H1 (cell line): ENCODE results near the gene NFATC1. TPM values are rescaled to one million over a fixed set of nuclear protein-coding genes. Genes with fewer than 3 reads are reported as not detected.

Experiments used
- EZH2 ChIP-seq: fragments of 200-600 bp; sonication (generic); IDR thresholded peaks from 2 replicates; pipeline ENCODE4 v1.7.1; 2012; ENCODE audit warnings: low read depth, mild to moderate bottlenecking, moderate library complexity, low read length, inconsistent platforms; ENCODE audit not compliant: severe bottlenecking
- GTF2F1 ChIP-seq: IDR thresholded peaks from 2 replicates; pipeline ENCODE4 v1.6.1; 2012; ENCODE audit warnings: low read depth, low read length, improper control_type of control experiment, borderline replicate concordance
- SIN3A ChIP-seq, 2 experiments: IDR thresholded peaks in 1 of 2; conservative IDR thresholded peaks in 1 of 2; 2 replicates each; pipeline ENCODE4 v1.6.1; 2011 to 2012; ENCODE audit warnings: low read length in 2 of 2, improper control_type of control experiment in 1 of 2, low read depth in 1 of 2, mild to moderate bottlenecking in 1 of 2
- SIRT6 ChIP-seq: IDR thresholded peaks from one replicate; pipeline ENCODE4 v1.7.1; 2012; ENCODE audit warnings: low read length, inconsistent platforms
- TBP ChIP-seq: IDR thresholded peaks from 2 replicates; pipeline ENCODE4 v1.6.1; 2011; ENCODE audit warnings: low read depth, low read length, improper control_type of control experiment
- polyA plus RNA-seq, 7 experiments: library from polyadenylated mRNA; depleted of rRNA in 3 of 7; stranded (reverse) in 5 of 7; unstranded in 2 of 7; fragments of >200 nt in 5 of 7; fragments of 200-250 nt in 2 of 7; gene quantifications; 1 replicate in 5 of 7; 2 replicates in 1 of 7; 4 replicates in 1 of 7; pipeline versions ENCODE4 v1.2.1 to v1.2.3, GENCODE V29; 2011 to 2013; ENCODE audit warnings: missing spikeins in 2 of 7, mixed read lengths in 2 of 7
- total RNA-seq: library from RNA; stranded (reverse); fragmentation: NEBNext Ultra II Directional; extraction: Animal tissue kit (Norgen Biotek cat#: 25700); gene quantifications from 2 replicates; pipeline ENCODE4 v1.2.1, GENCODE V29; 2021
- TF ChIP-seq, protein P1 (sequence below): fragments of 300-600 bp; sonication (generic); IDR thresholded peaks from 2 replicates; pipeline ENCODE4 v1.7.1; 2012; ENCODE audit warnings: low read length, moderate library complexity, mild to moderate bottlenecking, inconsistent platforms; ENCODE audit not compliant: insufficient replicate concordance
- TF ChIP-seq, protein P2 (sequence below), 3 experiments: IDR thresholded peaks; 1 replicate in 2 of 3; 2 replicates in 1 of 3; pipeline versions ENCODE4 v1.5.1 to v1.6.1; 2011; ENCODE audit warnings: low read length in 3 of 3, mild to moderate bottlenecking in 3 of 3, inconsistent platforms in 2 of 3, low read depth in 1 of 3, moderate library complexity in 1 of 3; ENCODE audit not compliant: insufficient read depth in 1 of 3; ENCODE audit errors: control extremely low read depth in 1 of 3

The NFATC1 gene
- total and polyA plus RNA-seq, 2 of the 8 experiments (the other 6 are each of a cell fraction or from before 2014, with no cell fraction given) = 2.0 to 6.6 TPM

DNA sequence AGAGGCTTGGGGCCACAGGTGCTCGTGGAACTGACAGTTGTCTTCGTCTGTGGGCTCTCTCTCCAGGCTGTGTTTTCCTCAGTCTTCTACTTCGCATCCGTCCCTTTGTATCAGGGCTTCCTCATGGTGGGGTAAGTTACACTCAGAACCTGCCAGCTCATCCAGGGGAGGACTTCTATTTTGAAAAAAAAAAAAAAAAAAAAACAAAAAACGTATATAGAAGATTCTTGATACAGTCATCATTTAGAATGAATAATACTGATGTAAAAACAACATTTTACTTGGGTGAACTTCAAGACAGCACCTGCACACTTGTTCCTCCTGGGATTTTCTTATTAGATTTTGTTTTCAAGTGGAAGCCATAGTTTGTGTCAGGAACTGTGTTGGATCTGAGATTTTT is 47.7 kb upstream of the NFATC1 start (continued):
- TF ChIP-seq, protein P1, sequence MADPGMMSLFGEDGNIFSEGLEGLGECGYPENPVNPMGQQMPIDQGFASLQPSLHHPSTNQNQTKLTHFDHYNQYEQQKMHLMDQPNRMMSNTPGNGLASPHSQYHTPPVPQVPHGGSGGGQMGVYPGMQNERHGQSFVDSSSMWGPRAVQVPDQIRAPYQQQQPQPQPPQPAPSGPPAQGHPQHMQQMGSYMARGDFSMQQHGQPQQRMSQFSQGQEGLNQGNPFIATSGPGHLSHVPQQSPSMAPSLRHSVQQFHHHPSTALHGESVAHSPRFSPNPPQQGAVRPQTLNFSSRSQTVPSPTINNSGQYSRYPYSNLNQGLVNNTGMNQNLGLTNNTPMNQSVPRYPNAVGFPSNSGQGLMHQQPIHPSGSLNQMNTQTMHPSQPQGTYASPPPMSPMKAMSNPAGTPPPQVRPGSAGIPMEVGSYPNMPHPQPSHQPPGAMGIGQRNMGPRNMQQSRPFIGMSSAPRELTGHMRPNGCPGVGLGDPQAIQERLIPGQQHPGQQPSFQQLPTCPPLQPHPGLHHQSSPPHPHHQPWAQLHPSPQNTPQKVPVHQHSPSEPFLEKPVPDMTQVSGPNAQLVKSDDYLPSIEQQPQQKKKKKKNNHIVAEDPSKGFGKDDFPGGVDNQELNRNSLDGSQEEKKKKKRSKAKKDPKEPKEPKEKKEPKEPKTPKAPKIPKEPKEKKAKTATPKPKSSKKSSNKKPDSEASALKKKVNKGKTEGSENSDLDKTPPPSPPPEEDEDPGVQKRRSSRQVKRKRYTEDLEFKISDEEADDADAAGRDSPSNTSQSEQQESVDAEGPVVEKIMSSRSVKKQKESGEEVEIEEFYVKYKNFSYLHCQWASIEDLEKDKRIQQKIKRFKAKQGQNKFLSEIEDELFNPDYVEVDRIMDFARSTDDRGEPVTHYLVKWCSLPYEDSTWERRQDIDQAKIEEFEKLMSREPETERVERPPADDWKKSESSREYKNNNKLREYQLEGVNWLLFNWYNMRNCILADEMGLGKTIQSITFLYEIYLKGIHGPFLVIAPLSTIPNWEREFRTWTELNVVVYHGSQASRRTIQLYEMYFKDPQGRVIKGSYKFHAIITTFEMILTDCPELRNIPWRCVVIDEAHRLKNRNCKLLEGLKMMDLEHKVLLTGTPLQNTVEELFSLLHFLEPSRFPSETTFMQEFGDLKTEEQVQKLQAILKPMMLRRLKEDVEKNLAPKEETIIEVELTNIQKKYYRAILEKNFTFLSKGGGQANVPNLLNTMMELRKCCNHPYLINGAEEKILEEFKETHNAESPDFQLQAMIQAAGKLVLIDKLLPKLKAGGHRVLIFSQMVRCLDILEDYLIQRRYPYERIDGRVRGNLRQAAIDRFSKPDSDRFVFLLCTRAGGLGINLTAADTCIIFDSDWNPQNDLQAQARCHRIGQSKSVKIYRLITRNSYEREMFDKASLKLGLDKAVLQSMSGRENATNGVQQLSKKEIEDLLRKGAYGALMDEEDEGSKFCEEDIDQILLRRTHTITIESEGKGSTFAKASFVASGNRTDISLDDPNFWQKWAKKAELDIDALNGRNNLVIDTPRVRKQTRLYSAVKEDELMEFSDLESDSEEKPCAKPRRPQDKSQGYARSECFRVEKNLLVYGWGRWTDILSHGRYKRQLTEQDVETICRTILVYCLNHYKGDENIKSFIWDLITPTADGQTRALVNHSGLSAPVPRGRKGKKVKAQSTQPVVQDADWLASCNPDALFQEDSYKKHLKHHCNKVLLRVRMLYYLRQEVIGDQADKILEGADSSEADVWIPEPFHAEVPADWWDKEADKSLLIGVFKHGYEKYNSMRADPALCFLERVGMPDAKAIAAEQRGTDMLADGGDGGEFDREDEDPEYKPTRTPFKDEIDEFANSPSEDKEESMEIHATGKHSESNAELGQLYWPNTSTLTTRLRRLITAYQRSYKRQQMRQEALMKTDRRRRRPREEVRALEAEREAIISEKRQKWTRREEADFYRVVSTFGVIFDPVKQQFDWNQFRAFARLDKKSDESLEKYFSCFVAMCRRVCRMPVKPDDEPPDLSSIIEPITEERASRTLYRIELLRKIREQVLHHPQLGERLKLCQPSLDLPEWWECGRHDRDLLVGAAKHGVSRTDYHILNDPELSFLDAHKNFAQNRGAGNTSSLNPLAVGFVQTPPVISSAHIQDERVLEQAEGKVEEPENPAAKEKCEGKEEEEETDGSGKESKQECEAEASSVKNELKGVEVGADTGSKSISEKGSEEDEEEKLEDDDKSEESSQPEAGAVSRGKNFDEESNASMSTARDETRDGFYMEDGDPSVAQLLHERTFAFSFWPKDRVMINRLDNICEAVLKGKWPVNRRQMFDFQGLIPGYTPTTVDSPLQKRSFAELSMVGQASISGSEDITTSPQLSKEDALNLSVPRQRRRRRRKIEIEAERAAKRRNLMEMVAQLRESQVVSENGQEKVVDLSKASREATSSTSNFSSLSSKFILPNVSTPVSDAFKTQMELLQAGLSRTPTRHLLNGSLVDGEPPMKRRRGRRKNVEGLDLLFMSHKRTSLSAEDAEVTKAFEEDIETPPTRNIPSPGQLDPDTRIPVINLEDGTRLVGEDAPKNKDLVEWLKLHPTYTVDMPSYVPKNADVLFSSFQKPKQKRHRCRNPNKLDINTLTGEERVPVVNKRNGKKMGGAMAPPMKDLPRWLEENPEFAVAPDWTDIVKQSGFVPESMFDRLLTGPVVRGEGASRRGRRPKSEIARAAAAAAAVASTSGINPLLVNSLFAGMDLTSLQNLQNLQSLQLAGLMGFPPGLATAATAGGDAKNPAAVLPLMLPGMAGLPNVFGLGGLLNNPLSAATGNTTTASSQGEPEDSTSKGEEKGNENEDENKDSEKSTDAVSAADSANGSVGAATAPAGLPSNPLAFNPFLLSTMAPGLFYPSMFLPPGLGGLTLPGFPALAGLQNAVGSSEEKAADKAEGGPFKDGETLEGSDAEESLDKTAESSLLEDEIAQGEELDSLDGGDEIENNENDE = no peak
- TF ChIP-seq SIN3A (conservative IDR thresholded peaks at IDR 0.05 in 1 of 2, IDR thresholded peaks at IDR 0.05 in 1 of 2; ENCODE audit: low read depth in 1 of 2, low read length in 2 of 2) = no peak
- TF ChIP-seq GTF2F1 = no peak
- TF ChIP-seq, protein P2, sequence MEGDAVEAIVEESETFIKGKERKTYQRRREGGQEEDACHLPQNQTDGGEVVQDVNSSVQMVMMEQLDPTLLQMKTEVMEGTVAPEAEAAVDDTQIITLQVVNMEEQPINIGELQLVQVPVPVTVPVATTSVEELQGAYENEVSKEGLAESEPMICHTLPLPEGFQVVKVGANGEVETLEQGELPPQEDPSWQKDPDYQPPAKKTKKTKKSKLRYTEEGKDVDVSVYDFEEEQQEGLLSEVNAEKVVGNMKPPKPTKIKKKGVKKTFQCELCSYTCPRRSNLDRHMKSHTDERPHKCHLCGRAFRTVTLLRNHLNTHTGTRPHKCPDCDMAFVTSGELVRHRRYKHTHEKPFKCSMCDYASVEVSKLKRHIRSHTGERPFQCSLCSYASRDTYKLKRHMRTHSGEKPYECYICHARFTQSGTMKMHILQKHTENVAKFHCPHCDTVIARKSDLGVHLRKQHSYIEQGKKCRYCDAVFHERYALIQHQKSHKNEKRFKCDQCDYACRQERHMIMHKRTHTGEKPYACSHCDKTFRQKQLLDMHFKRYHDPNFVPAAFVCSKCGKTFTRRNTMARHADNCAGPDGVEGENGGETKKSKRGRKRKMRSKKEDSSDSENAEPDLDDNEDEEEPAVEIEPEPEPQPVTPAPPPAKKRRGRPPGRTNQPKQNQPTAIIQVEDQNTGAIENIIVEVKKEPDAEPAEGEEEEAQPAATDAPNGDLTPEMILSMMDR (IDR thresholded peaks at IDR 0.05; ENCODE audit: control extremely low read depth in 1 of 3, insufficient read depth in 1 of 3, low read depth in 1 of 3, low read length in 3 of 3) = no peak
- TF ChIP-seq SIRT6 = no peak
- TF ChIP-seq TBP = no peak
- no peak for TF ChIP-seq EZH2
